Nucleus accumbens (tissue), 56 donors: ENCODE measurements around the gene SBNO1.
A peak's percentile ranks its signal among the peaks of the same experiment; 100 is the strongest.
"Not testable (repeated sequence)": the region's sequence is repeated elsewhere in the genome, so short reads cannot be mapped to it uniquely, and the experiment has no call there.

ENCODE experiments used
- DNase-seq, 56 donors: peaks; one replicate each; lab custom pipeline; 2025; lab: John Stamatoyannopoulos, UW

SBNO1 gene

GRCh38 chr12:123356159-123356670 lies 8.4 kb downstream of the SBNO1 start:
- no peak for DNase-seq

GRCh38 chr12:123354600-123354999 lies 10.0 kb downstream of the SBNO1 start:
- DNase-seq, result no peak

- no peak for DNase-seq
Measured at GRCh38 chr12:123351349-123351748, 13.3 kb downstream of the SBNO1 start.

- no peak for DNase-seq
Measured at GRCh38 chr12:123346946-123347345, 17.7 kb downstream of the SBNO1 start.

- no peak for DNase-seq
Measured at GRCh38 chr12:123344086-123344485, 20.6 kb downstream of the SBNO1 start.

- DNase-seq, result no peak
Measured at GRCh38 chr12:123337070-123337469, 27.6 kb downstream of the SBNO1 start.

- DNase-seq, result no peak
Measured at GRCh38 chr12:123336530-123336929, 28.1 kb downstream of the SBNO1 start.

- DNase-seq, result no peak
Measured at GRCh38 chr12:123335490-123335889, 29.2 kb downstream of the SBNO1 start.

GRCh38 chr12:123329799-123330198 lies 34.8 kb downstream of the SBNO1 start:
- no peak for DNase-seq

GRCh38 chr12:123319826-123320225 lies 44.8 kb downstream of the SBNO1 start:
- no peak for DNase-seq

GRCh38 chr12:123319273-123319672 lies 45.4 kb downstream of the SBNO1 start:
- DNase-seq, result no peak

GRCh38 chr12:123313046-123313445 lies 51.6 kb downstream of the SBNO1 start:
- not testable (repeated sequence) for DNase-seq

- no peak for DNase-seq
Measured at GRCh38 chr12:123306200-123306599, 58.4 kb downstream of the SBNO1 start.

- no peak for DNase-seq
Measured at GRCh38 chr12:123305136-123305535, 59.5 kb downstream of the SBNO1 start.

GRCh38 chr12:123293178-123293760 lies 71.4 kb downstream of the SBNO1 start:
- no peak for DNase-seq

GRCh38 chr12:123289911-123290310 lies 74.7 kb downstream of the SBNO1 start:
- DNase-seq, result no peak

GRCh38 chr12:123288751-123289346 lies 75.8 kb downstream of the SBNO1 start:
- DNase-seq, result peak in 29 of 56 donors; percentile 1 to 71 (median 29)

- no peak for DNase-seq
Measured at GRCh38 chr12:123286652-123287373, 77.8 kb downstream of the SBNO1 start.

GRCh38 chr12:123284669-123285068 lies 80.0 kb downstream of the SBNO1 start:
- DNase-seq, result no peak

- DNase-seq, result no peak
Measured at GRCh38 chr12:123283461-123283860, 81.2 kb downstream of the SBNO1 start.

GRCh38 chr12:123282111-123282510 lies 82.5 kb downstream of the SBNO1 start:
- no peak for DNase-seq

GRCh38 chr12:123280971-123281370 lies 83.7 kb downstream of the SBNO1 start:
- DNase-seq, result no peak
